ENCODE measurements around the gene GDAP2.

Gene GDAP2

GRCh38 chr1:117838911-117839310 lies 90.5 kb downstream of the GDAP2 start:
- no peak for DNase-seq

GRCh38 chr1:117836069-117836468 lies 93.4 kb downstream of the GDAP2 start:
- no peak for DNase-seq

- DNase-seq: no peak
These were observed 95.0 kb downstream of the GDAP2 start for GRCh38 chr1:117834416-117834815.

- DNase-seq: no peak
These were observed 97.0 kb downstream of the GDAP2 start for GRCh38 chr1:117832453-117832852.

GRCh38 chr1:117830222-117830621 lies 99.2 kb downstream of the GDAP2 start:
- no peak for DNase-seq

GRCh38 chr1:117828201-117828600 lies 101.2 kb downstream of the GDAP2 start:
- no peak for DNase-seq

- no peak for DNase-seq
These were observed 102.8 kb downstream of the GDAP2 start for GRCh38 chr1:117826540-117827078.

- DNase-seq: no peak
These were observed 103.3 kb downstream of the GDAP2 start for GRCh38 chr1:117826119-117826518.

- DNase-seq: no peak
These were observed 104.0 kb downstream of the GDAP2 start for GRCh38 chr1:117825414-117825813.

GRCh38 chr1:117824616-117825015 lies 104.8 kb downstream of the GDAP2 start:
- no peak for DNase-seq

GRCh38 chr1:117821774-117822482 lies 107.5 kb downstream of the GDAP2 start:
- DNase-seq: no peak

GRCh38 chr1:117821382-117821755 lies 108.1 kb downstream of the GDAP2 start:
- DNase-seq: no peak

GRCh38 chr1:117820694-117821381 lies 108.6 kb downstream of the GDAP2 start:
- no peak for DNase-seq

GRCh38 chr1:117820096-117820495 lies 109.3 kb downstream of the GDAP2 start:
- no peak for DNase-seq

GRCh38 chr1:117819301-117819700 lies 110.1 kb downstream of the GDAP2 start:
- no peak for DNase-seq

GRCh38 chr1:117818456-117818855 lies 111.0 kb downstream of the GDAP2 start:
- no peak for DNase-seq

GRCh38 chr1:117817629-117818028 lies 111.8 kb downstream of the GDAP2 start:
- DNase-seq: no peak

- DNase-seq: no peak
These were observed 113.5 kb downstream of the GDAP2 start for GRCh38 chr1:117815926-117816325.

GRCh38 chr1:117814856-117815797 lies 114.3 kb downstream of the GDAP2 start:
- no peak for DNase-seq

Data from NCI-H1436 treated with DMSO at 0.1 percent for 48 hours (cell line).